HG02610 (cell line): ENCODE data around the gene IPCEF1.

Experiments used
- ATAC-seq: cut with Tn5 transposase; IDR thresholded peaks from one replicate; pipeline ENCODE4 v1.9.1; 2021; ENCODE audit warnings: mild to moderate bottlenecking, moderate library complexity; ENCODE audit not compliant: unreplicated experiment

The IPCEF1 gene, protein sequence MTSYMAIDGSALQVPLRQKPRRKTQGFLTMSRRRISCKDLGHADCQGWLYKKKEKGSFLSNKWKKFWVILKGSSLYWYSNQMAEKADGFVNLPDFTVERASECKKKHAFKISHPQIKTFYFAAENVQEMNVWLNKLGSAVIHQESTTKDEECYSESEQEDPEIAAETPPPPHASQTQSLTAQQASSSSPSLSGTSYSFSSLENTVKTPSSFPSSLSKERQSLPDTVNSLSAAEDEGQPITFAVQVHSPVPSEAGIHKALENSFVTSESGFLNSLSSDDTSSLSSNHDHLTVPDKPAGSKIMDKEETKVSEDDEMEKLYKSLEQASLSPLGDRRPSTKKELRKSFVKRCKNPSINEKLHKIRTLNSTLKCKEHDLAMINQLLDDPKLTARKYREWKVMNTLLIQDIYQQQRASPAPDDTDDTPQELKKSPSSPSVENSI

DNA sequence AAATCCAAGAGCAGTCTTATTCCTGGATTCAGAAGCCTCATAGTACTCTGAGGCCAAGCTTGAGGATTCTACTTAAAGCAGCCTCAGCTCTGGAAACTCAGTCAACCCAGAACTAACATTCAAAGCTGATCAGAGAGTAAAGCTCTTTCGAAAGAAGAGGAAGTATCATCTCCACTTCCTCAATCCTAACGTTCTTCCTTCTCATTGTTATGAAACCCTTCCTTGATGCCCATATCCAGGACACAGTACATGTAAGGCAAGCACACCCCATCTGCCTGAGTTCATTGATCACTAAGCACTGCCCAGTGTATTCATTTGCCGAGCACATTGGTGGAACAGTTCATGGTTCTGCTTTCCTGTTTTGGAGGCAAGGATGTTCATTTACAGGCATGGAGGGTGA lies at the start of gene IPCEF1:
IPCEF1 (minus strand) TSS at position 114 of the 400 bp plus-strand sequence. CDS start 90,856 bp downstream, outside the sequence.
- ATAC-seq = peak; percentile 26

DNA sequence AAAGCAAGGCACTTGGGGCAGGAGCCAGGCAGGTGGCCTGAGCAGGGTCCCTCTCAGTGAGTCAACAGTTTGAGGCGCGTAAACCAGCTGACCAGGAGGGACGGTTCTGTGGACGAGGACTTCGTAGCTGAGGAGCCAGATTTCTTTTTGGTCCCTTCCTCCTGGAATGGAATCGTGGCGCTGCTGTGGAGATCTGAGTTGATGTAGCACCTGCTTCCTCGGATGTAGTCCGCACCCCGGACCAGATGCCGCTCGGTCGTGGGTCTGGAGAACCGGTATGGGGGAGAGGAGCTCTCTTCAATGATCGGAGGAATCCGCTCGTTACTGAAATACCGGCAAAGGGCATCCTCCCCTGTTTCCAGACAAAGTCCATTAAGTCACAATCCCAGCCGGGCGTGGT lies 49.7 kb upstream of the IPCEF1 start:
- no peak for ATAC-seq

DNA sequence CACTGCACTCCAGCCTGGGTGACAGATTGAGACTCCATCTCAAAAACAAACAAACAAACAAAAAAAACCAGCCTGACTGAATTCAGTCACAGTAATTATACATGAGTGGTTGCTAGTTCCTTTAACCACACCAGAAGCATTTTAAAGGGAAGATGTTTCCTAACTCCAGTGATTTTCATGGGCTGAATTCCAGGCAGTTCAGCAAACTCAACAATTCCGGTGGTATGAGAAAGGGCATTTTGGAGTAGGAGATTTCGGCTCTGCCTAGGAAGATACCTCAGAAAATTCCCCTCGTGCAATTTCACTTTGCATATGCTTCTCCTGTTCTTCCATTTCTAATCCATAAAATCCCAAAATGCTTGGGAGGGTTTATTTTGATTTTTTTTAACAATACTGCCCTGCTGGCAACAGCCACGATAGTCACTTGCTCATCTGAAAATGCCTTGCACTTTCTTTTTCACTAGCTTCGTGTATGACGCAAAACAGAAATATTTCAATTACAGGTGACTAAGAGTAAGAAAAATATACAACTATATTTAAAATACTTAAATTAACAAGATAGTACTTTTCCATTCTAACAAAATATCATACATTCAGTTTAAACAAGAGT lies 48.3 kb upstream of the IPCEF1 start:
- no peak for ATAC-seq

DNA sequence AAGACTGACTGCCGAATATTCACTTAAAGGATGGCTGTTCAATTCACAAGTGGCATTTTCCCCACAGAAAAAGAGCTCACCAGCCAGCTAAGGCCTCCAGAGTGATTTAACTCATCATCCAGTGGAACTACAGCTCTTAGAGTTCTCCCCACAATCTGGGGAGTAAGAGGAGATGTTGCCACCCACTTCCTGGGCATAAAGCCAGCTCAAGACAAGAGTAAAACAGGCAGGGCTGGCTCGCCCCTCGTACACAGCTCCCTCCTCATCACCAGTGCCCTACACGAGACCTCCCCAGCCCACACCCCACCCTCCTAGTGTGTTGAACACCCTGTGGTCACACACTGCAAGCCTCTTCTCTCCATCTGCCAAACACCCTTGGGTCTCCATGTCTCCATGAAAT lies 47.2 kb upstream of the IPCEF1 start:
- no peak for ATAC-seq

DNA sequence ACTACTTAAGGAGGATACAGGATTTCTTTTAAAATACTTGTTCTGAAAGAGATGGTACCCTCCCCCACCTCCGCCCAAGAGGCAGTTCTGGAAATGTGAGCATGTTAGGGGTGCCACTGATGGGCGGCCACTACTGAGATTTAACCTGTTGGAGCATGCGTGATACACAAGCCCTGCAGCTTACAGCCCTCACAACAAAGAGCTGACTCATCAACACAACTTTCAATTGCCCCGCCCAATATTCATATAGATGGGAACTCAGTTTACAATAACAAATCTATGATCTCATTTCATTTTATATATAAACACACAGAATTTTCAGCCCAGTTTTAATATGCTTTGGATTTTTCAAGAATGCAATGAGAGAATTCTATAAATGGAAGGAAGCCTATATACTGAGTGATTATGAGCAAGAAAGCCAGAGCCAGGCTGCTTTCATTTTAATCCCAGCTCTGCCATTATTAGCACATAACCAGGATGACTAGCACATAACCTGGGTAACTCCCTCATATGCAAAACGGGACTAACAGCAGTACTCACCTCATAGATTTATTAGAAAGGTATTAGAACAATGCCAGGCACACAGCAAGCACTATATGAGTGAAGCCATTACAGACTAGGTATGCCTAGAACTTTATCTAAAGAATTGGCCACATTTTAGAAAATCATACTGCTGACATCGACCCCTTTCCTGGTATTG lies 45.6 kb upstream of the IPCEF1 start:
- no peak for ATAC-seq

DNA sequence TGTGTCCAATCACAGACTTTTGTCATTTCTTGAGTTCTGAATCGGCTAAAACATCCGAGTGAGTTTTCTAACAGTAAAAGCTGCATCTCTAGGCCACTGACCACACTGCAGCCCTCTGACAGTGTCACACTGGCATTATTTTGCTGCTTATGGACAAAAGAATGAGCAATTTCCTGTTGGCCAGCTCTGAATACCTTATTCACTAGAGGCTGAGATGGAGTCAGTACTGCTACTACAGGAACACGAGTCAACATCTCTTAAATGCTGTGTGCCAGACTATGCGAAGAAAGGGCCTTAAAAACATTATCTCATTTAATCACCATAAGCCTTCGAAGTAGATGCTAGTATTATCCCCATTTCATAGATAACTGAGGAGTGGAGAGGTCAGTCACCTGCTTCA lies 42.5 kb upstream of the IPCEF1 start:
- no peak for ATAC-seq

DNA sequence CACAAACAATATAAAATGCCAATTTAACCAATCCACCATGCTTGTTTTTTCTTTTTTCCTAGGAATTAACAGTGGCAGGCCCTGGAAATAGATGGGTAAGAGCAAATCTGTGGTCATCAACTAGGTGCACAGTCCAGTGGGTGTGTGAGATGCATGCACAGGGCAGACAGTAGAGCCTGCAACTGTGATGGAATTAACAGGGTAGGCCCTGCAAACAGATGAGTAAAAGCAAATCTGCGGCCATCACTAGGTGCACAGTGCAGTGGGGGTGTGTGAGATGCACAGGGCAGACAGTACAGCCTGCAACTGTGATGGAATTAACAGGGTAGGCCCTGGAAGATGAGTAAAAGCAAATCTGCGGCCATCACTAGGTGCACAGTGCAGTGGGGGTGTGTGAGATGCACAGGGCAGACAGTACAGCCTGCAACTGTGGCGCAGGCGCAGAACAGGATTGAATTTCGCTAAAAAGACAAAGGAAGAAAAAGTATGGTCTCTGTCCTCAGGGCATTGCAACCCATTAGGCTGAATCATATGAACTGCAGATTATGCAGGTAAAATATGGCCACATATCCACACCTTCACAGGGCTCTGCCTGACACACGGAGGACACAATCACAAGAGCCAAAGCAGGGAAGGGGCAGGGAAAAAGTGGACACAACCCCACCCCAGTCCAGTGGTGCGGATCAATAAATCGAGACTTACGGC lies 41.0 kb upstream of the IPCEF1 start:
- ATAC-seq = no peak

DNA sequence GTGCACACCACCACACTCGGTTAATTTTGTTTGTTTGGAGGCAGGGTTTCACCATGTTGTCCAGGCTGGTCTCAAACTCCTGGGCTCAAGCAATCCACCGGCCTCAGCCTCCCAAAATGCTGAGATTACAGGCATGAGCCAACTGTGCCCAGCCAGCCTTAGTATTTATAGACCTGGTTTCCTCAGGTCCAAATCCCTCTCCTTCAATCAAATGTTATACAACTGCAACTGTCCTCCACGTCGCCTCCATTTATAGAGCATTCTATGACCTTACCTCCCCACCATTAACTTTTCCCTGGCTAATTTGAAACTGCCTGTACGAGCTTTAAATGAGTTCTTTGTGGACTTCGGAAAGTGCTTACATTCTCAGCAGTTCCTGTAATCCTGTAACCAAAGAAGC lies 39.3 kb upstream of the IPCEF1 start:
- no peak for ATAC-seq

DNA sequence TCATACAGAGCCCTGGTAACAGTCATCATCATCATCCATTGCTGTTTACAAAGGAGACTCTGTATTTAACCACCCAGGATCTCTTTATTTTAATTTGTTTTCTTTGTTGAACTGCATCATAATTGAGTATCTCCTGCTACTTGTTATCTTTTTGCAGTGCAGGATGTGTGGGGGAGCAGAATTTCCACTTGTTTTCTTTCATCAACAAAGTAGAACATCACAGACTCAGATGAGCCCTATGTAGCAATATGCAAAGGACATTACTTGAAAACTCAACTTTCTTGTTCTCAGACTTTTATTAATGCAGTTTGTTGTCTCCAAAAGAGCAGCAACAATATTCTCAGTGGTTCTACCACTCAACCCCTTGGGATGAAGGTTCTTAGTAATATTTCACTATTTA lies 38.7 kb upstream of the IPCEF1 start:
- ATAC-seq = no peak

DNA sequence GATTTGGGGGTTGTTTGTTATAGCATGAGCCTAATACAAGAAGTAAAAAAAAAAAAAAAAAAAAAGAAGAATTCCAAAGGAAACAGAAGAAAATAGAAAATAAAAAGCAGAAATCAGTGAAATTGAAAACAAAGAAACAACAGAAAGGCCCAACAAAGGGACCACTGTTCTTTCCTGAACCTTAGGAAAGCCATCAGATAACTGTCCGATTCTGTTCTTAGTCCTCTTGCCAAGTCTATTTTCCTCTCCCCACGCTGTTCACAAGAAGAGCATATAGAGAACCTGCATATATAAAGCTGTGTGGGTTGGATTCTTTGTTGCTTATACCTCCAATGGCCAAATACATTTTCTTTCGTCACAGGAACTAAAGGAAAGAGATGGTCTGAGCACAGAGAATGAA lies 38.0 kb upstream of the IPCEF1 start:
- ATAC-seq = no peak

DNA sequence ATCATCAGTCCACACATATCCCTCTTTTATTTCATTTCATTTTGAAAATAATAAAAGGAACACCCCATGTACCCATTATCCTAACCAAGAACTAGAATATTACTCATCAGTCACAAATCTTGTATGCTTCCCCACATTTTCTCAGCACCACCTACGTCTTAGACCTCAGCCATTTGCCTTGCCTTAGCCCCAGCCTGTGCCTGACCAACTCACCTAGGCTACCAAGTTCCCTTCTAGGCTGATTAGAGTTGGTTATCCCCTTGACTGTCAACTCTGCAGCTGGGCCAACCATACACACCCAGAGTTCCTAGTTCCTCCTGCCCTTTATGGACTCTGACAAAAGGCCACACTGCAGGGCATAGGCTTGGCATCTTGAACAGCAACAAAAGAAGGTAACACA lies 33.4 kb upstream of the IPCEF1 start:
- no peak for ATAC-seq

DNA sequence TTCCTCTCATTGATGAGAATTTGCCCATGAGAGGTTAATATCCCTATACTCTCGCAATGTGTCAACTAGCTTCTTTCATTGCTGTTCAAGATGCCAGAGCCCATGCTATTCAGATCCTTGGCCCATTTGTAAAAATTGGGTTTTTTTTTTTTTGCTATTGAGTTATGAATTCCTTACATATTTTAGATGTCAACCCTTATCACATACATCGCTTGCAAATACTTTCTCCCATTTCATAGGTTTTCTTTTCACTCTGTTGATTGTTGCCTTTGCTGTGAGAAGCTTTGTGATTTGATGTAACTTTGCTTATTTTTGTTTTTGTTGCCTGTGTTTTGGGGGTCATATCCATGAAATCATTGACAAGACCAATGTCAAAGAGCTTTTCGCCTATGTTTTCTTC lies 32.2 kb upstream of the IPCEF1 start:
- ATAC-seq = no peak

DNA sequence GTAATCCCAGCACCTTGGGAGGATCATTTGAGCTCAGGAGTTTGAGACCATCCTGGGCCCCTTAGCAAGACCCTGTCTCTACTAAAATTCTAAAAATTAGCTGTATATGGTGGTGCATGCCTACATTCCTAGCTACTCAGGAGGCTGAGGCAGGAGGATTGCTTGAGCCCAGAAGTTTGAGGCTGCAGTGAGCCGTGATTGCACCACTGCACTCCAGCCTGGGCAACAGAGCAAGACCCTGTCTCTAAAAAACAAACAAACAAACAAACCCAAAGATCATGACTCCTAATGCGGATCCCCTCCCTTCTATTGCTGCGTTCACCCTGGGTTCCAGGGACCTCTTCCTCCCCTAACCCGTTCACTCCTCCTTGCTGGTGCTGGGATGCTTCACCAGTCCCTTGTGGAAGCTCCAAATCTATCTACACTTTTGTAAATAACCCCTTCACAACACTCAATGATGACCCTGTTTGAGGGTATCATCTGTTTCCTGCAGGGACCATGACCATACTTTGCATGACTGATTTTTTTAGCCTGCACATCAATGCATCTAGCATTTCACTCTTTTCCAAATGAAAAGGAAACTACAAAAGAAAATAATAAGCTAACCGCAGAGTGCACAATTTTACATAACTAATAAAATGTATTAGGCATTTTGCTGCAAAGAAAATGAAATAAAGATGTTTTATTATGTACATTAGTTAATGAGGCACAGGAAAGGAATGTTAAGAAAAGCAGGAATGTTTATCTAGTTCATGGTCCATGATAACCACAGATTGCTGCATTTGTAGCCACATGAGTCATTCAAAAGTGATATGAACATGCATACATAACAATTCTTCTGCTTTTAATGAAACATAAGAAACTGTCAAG lies 30.5 kb upstream of the IPCEF1 start:
- ATAC-seq = no peak

DNA sequence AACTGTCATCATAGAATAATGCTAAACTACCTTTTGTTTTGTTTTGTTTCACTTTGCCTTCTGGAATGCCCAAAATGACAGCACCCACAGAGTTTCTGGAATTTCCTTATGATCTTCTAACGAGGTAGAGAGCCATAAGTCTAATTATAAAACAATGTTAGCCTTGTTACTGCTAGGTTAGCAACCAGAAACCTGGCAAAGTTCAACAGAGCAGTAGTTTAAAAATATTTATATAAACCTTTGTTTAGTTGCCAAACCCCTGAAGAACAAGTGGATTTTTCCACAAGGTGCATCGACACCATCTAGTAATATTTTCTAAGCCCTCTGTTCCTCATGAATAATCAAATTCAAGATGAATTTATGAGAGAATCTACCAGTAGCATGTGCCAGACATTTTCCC lies 27.6 kb upstream of the IPCEF1 start:
- ATAC-seq = no peak

DNA sequence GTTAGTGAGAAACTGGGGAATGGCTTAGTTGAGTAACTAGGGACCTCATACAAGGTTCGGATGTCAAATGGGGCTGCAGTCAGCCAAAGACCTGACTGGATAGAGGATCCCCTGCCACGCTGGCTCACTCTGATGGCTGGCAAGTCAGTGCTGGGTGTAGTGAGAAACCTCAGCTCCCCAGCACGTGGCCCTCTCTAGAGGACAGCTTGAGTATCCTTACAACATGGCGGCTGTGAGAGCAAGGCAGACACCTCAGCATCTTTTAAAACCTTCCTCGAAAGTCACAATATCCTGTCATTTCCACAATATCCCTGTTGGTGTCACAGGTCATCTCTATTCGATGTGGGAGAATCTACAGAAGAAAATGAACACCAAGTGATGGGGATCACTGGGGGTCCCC lies 26.7 kb upstream of the IPCEF1 start:
- no peak for ATAC-seq

DNA sequence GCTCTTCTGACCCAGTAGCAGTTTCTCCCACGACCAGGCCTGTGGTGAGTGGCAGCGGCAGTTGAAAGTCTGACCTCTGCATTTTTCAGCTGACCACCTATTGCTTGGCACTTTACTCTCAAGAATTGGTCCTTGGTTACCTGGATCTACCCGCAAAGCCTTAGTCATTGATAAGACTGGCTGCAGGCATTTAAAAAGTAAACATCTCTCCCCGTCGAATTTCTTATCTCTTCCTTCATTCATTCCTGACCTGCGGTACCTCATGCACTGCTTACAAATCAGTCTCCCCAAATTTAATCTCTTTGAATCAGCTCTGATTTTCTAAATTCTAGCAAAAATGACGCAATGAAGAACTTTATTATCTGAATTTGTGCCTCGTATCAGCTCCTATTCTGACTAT lies 26.1 kb upstream of the IPCEF1 start:
- no peak for ATAC-seq

DNA sequence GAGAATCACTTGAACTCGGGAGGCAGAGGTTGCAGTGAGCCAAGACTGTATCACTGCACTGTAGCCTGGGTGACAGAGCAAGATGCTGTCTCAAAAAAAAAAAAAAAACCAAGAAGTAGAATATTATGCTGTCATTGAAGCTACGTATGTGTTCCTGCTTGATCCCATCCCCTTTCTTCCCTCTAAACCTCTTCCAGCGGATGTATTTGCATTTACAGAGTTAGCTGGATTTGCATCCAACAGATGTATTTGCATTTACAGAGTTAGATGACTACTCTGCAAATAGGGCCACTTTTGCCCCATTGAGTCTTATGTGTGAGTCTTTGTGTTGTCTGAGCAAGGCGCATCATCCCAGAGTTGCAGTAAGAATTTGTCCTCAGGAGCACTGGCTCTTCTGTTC lies 24.9 kb upstream of the IPCEF1 start:
- no peak for ATAC-seq

DNA sequence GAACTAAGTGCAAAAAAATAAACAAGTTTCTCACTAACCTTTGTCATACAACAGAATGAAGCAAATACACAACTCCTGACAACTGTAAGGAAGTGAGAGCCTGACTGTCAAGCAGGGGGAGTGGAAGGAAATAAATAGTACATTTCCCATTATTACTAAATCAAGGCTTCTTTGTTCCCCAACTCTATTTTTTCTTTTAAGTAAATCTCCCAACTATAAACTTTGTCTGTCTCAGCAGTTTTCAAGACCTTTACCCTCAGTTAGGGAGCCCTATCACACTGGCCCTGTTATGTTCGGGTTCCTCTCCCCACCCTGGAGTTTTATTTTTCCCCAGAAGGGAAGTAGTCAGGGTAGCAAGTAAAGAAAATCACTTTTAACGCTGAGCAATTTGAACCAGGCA lies 24.1 kb upstream of the IPCEF1 start:
- no peak for ATAC-seq

DNA sequence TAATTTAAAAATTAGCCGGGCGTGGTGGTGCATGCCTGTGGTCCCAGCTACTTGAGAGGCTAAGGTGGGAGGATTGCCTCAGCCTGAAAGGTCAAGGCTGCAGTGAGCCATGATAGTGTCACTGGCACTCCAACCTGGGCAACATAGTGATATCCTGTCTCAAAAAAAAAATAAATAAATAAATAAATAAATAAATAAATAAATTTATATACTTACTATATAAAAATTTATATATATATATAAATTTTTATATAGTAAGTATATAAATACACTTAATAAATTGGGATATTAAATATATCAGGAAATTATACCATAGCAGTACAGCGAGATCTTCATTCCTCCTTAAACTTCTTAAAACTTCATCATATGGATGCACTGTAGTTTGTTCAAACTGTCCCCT lies 23.0 kb upstream of the IPCEF1 start:
- no peak for ATAC-seq

DNA sequence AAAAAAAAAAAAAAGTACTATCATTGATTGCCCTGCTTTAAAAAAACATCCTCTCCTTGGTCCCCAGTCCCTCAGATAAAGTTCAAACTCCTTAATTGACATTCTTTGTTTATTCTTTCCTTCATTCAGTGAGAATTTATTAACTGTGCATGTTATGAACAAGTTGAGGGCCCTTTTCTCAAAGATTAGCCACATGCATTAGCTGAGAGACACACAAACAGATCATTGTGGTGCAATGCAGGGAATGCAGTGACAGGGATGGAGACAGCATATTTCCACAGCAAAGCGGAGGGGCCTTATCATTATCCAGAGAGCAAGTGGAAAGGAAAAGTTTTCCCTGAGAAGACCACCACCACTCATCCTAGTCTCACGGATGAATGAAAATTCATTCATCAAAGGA lies 21.9 kb upstream of the IPCEF1 start:
- no peak for ATAC-seq
